K562 (cell line): ENCODE results near the gene IARS2. TPM values are rescaled to one million over a fixed set of nuclear protein-coding genes. Genes with fewer than 3 reads are reported as not detected.
A peak's percentile ranks its signal among the peaks of the same experiment; 100 is the strongest.

Source experiments
- ATF2 ChIP-seq: sonication (generic); formaldehyde crosslinking; IDR thresholded peaks from 2 replicates; pipeline ENCODE4 v1.8.1; 2022; ENCODE audit warnings: missing genetic modification reagents
- GABPB2 ChIP-seq: fragments of 250-450 bp; sonication (Bioruptor Pico); conservative IDR thresholded peaks from 2 replicates; pipeline ENCODE4 v1.5.1; 2021; ENCODE audit warnings: mild to moderate bottlenecking
- HINFP ChIP-seq: fragments of 450-650 bp; conservative IDR thresholded peaks from 2 replicates; pipeline ENCODE4 v1.6.1; 2016; ENCODE audit warnings: missing genetic modification characterization, low read depth, mild to moderate bottlenecking, control low read depth, missing compliant biosample characterization
- HOMEZ ChIP-seq: fragments of 250-450 bp; sonication (Bioruptor Pico); IDR thresholded peaks from 2 replicates; pipeline ENCODE4 v1.4.0; 2020; ENCODE audit warnings: mild to moderate bottlenecking, moderate library complexity
- KAT8 ChIP-seq: fragments of 450-650 bp; IDR thresholded peaks from 2 replicates; pipeline ENCODE4 v1.6.1; 2016; ENCODE audit warnings: low read depth, mild to moderate bottlenecking
- MAFK ChIP-seq: IDR thresholded peaks from 2 replicates; pipeline ENCODE4 v1.6.1; 2011; ENCODE audit warnings: low read length, improper control_type of control experiment
- NR2F6 ChIP-seq: fragments of 450-650 bp; formaldehyde crosslinking; IDR thresholded peaks from 2 replicates; pipeline ENCODE4 v1.4.0; 2020; ENCODE audit warnings: mild to moderate bottlenecking
- SIN3B ChIP-seq: fragments of 450-650 bp; IDR thresholded peaks from 2 replicates; pipeline ENCODE4 v1.6.1; 2017; ENCODE audit warnings: low read depth, mild to moderate bottlenecking, moderate library complexity
- SMAD4 ChIP-seq: fragments of 250-450 bp; sonication (Bioruptor Pico); conservative IDR thresholded peaks from 2 replicates; pipeline ENCODE4 v1.8.0; 2021; ENCODE audit warnings: inconsistent platforms, mild to moderate bottlenecking, moderate library complexity
- SMARCA5 ChIP-seq: fragments of 450-650 bp; IDR thresholded peaks from 2 replicates; pipeline ENCODE4 v1.6.1; 2016
- SMARCC2 ChIP-seq: fragments of 450-650 bp; IDR thresholded peaks from 2 replicates; pipeline ENCODE4 v1.6.1; 2017; ENCODE audit warnings: antibody characterized with exemption, moderate library complexity, mild to moderate bottlenecking, low read depth
- ZBTB5 ChIP-seq: fragments of 450-650 bp; IDR thresholded peaks from 2 replicates; pipeline ENCODE4 v1.6.1; 2017; ENCODE audit warnings: antibody characterized with exemption
- ZBTB9 ChIP-seq: fragments of 450-650 bp; formaldehyde crosslinking; IDR thresholded peaks from 2 replicates; pipeline ENCODE4 v1.4.0; 2020; ENCODE audit warnings: mild to moderate bottlenecking, moderate library complexity
- ZNF197 ChIP-seq: fragments of 200-800 bp; sonication (Bioruptor generic); IDR thresholded peaks from 2 replicates; pipeline ENCODE4 v1.6.1; 2016; ENCODE audit warnings: low read depth, missing genetic modification characterization, missing compliant biosample characterization
- ZNF436 ChIP-seq: fragments of 250-450, 450-650 bp; sonication (Bioruptor Pico); formaldehyde crosslinking; IDR thresholded peaks from 2 replicates; pipeline ENCODE4 v1.7.0; 2020; ENCODE audit warnings: mild to moderate bottlenecking
- ZNF449 ChIP-seq: fragments of 250-450 bp; sonication (Bioruptor Pico); IDR thresholded peaks from 2 replicates; pipeline ENCODE4 v1.8.0; 2022; ENCODE audit warnings: moderate library complexity, mild to moderate bottlenecking, inconsistent platforms
- polyA plus RNA-seq, 8 experiments: library from polyadenylated mRNA; depleted of rRNA in 4 of 8; stranded (reverse) in 5 of 8; unstranded in 3 of 8; fragments of >200 nt; fragmentation: Nextera tagmentation in 2 of 8; fragmentation: Illumina TruSeq in 1 of 8; extraction: Ambion mirVana in 2 of 8; extraction: Trizol in 1 of 8; gene quantifications; 2 replicates each; pipeline versions ENCODE4 v1.2.1 to v1.2.3, GENCODE V29; 2011 to 2014; ENCODE audit warnings: inconsistent platforms in 1 of 8, missing spikeins in 1 of 8
- total RNA-seq, 7 experiments: library from RNA; depleted of rRNA in 6 of 7; stranded (reverse); fragments of >200 nt in 6 of 7; fragmentation: Illumina TruSeq in 2 of 7; extraction: Trizol in 2 of 7; gene quantifications; 2 replicates each; pipeline versions ENCODE4 v1.2.1 to v1.2.3, GENCODE V29; 2011 to 2021; ENCODE audit warnings: low replicate concordance in 1 of 7

IARS2 gene
- total and polyA plus RNA-seq, 9 of the 15 experiments (the other 6 are each of a cell fraction or from before 2014, with no cell fraction given): 39.6 to 127 (median 93.8) TPM

GRCh38 chr1:220089650-220090556 is 4.0 kb upstream of the IARS2 start, which contains the start of gene BPNT1 (continued):
- TF ChIP-seq ZBTB9 (CRISPR knock-in tag): 0 out of 2 replicates have a peak, but pooled peaks have one; percentile 41
- TF ChIP-seq KAT8: no peak
- TF ChIP-seq SIN3B: no peak
- TF ChIP-seq SMARCA5: peak; percentile 43; the same call in 1 of the 2 replicates
- no peak for TF ChIP-seq HOMEZ (CRISPR knock-in tag)
- TF ChIP-seq ZBTB5: no peak
- no peak for TF ChIP-seq GABPB2 (CRISPR knock-in tag)
- TF ChIP-seq NR2F6 (CRISPR knock-in tag): no peak
- 0 out of 2 replicates have a peak, but pooled peaks have one; percentile 10 for TF ChIP-seq ZNF436 (CRISPR knock-in tag)
- TF ChIP-seq ZNF197 (CRISPR knock-in tag): no peak
- TF ChIP-seq HINFP (tag): peak; percentile 67
- TF ChIP-seq MAFK: no peak
- no peak for TF ChIP-seq ZNF449 (CRISPR knock-in tag)
- peak; percentile 22; the same call in 1 of the 2 replicates for TF ChIP-seq SMAD4 (CRISPR knock-in tag)
- no peak for TF ChIP-seq ATF2 (CRISPR knock-in tag)
- no peak for TF ChIP-seq SMARCC2
